GM21717 (cell line): Measurements from ENCODE around the gene MCM3AP.

Experiments used
- ATAC-seq: cut with Tn5 transposase; IDR thresholded peaks from one replicate; pipeline ENCODE4 v1.9.1; 2021; ENCODE audit warnings: mild to moderate bottlenecking, moderate library complexity; ENCODE audit not compliant: unreplicated experiment

Gene MCM3AP

DNA sequence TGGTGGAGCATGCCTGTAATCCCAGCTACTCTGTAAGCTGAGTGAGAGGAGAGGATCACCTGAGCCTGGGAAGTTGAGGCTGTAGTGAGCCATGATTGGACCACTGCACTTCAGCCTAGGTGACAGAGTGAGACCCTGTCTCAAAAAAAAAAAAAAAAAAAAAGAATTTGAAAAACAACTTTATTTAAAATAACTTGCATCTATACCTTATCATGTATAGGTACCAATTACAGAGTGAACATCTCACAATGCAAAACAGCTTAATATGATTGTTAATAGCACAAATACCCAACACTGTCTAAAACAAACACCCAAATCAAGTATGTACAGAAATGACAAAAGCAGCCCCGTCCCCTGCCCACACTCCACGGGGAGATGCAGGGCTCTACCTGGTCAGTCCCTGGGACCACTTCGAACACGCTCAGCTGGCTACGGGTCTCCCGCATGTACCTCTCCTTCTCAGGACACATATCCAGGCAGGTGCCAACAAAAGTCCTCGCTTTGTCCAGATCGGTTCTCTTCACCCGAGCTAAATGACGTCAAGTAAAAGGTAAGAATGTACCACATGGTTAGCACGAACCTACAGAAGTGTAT lies 10.5 kb downstream of the MCM3AP start:
- no peak for ATAC-seq

DNA sequence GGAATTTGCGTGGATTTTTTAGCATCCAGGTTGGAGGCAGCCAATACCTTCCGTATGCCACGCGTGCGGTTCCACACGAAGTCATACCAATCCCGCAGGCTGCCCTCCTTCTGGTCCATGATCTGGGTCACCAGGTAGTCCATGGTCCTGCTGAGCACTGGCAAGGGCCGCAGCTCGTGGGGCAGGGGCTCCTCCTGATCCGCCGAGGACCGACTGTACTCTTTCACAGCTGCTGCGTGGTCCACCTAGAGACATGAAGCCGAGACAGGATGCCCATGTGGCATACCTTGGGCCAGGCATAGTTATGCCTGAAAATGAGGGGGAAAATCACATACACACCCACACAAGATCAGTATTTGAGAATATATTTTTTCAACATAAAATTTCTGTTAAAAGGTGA lies 12.1 kb downstream of the MCM3AP start:
- ATAC-seq, result no peak

DNA sequence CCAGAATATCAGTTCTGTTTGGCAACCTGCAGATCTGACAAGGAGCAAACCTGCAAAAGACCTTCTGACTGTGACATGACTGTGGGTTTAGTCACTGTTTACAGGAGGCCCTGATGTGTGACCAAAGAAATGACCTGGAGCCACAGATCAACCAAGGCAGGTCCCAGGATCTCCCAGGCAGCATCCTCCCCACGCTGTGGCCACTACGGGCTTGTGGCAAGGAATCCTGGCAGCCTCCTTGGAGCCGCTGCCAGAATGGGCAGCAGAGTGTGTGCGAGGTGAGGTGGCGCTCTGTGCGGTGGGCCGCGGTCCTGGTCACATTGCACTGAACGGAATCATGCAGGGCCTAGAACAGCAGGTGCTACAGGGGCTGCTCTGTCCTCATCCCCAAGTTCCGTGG lies 15.9 kb downstream of the MCM3AP start:
- no peak for ATAC-seq

DNA sequence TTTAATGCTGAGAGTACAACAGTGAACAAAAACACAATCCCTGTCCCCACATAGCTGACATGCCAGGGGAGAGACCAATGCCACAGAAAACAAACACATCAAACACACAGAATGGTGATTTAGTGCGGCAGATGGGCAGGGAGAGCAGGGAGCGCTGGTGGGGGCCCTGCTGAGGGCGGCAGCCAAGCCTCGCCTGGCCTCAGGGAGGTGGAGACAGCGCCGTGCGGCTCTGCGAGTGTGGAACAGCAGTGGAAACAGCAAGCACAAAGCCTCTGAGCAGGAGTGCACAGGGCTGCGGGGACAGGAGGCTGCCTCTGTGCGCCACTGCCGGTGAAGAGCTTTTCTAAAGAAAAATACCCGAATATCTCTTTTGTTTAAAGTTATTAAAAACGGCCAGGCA lies 17.0 kb downstream of the MCM3AP start:
- no peak for ATAC-seq

DNA sequence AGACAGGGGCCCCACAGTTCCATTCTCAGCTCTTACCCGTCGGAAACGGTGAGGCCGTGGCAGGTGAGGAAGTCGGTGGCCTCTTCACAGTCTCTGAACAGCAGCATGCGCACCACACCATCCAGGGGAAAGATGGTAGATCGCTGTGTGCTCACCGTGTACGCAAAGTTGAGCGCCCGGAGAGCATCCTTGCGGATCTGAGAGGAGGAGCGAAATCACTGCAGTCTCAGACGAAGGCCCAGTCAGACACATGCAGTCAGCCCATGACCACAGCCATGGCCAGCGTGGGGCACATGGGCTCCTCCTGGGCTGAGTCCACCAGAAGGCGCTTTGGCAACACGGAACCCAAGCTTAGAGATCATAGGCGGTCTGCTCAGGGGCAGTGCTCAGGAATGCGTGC lies 18.5 kb downstream of the MCM3AP start:
- no peak for ATAC-seq

DNA sequence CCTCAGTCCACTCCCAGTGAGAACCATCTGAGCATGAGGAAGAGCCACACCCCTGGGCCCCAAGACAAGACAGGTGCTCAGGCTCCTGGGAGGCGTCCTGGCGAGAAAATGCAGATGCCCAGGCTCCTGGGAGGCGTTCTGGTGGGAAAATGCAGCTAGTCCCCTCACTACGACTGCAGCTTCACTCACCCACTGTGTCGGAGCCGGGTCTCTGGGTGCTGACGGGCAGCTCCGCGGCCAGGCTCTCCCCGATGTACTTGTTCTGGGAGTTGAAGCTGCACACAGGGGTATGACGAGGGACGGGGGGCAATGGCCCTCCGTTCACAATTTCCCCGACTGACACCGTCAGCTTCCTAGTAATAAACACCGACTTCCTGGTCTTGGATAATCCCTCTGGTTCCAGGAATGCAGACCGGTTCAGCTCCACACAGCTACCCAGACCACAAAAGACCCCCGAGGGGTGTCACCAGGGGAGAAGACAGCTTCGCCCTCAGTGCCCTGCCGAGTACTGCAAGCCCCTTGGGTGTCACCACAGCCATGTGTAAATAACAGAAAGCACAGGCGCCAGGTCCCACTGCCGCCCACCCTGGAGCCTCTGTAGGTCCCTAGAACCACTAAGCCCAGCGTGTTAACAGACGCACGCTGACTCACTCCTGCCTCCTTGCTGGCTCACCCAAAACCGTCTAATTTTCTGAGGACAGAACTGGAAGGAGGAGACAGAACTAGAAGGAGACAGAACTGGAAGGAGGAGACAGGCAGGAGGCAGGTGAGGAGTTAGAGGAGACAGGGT lies 19.5 kb downstream of the MCM3AP start:
- no peak for ATAC-seq

DNA sequence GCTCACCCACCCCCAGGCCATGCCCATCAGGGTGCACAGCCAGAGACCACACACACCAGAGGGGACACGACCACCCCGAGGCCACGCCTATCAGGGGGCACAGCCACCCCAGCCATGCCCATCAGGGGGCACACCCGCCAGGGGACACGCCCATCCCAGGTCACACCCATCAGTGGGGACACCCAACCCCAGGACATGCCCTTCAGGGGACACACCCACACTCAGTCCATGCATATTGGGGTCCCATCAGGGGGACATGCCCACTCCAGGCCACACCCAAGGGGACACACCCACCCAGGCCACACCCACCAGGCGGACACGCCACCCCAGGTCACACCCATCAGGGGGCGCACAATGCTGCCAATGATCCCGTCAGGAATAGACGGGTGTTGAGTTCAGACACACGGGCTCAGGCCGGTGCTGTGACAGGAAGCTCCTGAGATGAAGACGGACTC lies 20.7 kb downstream of the MCM3AP start:
- no peak for ATAC-seq

DNA sequence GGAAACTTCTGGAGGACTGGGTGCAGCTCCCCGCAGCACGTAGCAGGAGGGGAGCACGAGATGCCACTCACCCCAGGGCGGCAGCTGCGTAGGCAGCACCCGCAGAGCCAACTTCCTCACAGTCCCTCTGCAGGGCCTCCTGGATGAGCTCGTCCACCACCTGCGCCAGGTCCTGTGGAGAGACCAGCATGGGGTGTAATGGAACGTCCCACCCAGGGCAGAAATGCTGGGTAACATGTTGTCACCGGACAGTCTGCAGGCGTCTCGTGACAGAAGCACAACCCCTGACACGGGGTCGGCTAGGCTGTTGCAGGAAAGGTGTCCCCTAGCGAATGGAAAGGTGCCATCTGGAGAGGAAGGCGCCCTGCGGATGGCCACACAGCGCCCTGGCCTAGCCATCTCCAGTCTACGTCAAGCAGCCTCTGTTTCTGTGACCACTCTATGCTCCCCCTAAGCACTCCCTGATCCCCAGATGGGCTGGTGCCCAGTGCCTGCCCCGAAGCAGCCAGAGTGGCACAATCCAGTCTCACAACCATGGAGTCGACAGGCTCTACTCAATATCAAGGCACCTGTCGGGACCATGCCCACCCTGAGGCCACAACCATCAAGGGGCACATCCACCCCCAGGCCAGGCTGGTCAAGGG lies 21.2 kb downstream of the MCM3AP start:
- ATAC-seq, result no peak

DNA sequence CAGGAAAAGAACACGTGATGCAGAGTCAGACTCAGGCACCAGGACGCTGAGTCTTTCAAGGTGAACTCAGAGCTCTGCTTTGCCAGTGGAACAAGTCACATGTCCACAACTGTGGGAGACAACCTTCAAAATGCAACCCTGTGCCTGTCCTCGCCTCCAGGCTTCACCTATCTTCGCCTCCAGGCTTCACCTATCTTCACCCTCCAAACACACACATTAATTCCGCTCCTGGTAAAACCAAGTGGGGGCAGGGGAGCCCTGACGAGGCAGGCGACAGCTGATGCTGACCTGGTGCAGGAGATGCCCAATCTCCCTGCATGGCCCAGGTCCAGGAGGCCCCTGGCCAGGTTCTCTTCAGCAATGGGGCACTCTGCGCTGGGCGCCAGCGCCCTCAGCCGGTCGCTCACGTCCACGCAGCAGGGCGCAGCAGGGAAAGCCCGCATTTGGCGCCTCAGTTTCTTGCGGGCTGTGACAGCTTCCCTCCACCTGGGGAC lies 28.9 kb downstream of the MCM3AP start:
- no peak for ATAC-seq

DNA sequence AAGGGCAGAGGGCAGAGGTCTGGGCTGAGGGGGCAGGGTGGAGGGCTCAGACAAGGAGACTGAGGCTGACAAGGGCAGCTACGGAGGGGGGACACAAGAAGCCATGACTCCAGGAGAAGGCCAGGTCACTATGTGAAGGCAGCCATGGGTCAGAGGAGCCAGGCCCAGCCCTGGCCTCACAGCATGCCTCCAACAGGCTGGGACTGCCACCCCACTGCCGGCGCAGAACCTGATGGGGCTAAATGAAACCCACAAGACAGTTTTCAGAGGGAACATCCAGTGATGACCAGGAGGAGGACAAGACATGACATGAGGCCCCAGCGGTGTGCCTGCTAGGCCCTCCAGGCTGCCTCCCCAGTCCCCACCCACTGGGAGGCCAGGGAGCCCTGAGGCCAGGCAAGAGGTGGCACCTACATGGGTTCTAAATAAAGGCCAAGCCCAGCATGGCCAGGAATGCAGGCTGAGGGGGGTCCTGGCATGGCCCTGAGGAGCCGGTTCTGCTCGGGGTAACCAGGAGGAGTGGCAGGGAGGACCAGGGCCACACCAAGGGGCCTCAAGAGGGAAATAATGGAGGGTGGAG lies 29.6 kb downstream of the MCM3AP start:
- no peak for ATAC-seq

DNA sequence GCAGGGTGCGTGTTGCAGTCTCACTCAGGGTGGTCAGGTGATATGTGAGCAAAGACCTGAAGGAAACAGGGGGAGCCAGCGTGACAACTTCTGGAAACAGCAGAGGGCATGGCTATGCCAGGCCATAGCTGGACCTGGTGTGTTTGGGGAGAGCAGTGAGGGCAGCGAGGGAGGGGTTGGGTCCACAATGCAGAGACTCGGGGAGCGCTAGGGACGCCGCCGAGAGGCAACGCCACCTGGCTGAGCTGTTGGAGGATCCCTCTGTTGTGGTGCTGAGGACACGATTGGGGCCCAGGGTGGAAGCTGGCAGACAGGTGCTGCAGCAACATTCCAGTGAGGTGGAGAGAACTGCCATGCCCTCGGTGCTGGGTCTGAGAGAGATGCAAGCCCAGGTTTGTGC lies 30.2 kb downstream of the MCM3AP start:
- no peak for ATAC-seq

DNA sequence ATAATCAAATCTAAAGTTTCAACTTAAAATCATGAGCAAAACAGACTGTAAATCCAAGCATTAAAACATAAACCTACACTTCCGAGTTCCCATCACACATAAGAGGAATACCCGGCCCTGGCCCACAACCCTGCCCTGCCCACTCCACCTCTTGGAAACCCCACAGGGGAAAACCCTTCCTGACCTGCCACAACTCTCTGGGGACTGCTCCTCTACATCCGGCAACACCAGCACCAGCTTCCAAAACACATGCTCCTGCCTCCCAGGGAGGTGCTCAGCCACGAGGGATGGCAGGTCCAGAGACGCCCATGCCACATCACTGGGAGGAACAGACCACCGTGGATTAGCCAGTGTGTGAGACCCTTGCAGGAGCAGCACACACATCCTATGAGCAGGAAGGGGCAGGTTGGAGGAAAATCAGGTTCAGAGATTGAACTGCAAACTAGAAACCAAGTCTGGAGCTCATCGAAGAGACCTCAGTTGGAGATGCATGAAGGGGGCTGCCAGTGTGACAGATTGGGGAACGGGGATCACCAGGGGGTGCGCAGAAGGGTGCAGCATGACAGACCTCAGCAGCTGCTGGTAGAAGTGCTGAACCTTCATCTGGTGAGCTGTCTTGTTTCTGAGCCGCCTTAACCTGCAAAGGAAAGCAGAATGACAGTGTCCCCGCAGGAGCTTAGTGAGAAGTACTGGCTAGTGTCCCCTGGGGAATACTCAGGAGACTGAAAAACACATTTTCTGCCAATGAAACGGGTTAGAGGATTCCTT lies 31.0 kb downstream of the MCM3AP start:
- ATAC-seq, result no peak

DNA sequence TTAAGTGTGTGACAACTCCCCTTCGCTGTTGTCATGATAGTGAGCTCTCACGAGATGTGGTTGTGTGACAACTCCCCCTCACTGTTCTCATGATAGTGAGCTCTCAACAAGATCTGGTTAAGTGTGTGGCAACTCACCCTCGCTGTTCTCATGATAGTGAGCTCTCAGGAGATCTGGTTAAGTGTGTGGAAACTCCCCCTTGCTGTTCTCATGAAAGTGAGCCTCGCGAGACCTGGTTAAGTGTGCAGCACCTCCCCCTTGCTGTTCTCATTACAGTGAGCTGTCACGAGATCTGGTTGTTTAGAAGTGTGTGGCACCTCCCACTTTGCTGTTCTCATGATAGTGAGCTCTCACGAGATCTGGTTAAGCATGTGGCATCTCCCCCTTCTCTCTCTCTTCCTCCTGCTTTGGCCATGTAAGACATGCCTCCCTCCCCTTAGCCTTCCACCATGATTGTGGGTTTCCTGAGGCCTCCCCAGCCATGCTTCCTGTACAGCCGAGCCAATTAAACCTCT lies 31.7 kb downstream of the MCM3AP start:
- no peak for ATAC-seq

DNA sequence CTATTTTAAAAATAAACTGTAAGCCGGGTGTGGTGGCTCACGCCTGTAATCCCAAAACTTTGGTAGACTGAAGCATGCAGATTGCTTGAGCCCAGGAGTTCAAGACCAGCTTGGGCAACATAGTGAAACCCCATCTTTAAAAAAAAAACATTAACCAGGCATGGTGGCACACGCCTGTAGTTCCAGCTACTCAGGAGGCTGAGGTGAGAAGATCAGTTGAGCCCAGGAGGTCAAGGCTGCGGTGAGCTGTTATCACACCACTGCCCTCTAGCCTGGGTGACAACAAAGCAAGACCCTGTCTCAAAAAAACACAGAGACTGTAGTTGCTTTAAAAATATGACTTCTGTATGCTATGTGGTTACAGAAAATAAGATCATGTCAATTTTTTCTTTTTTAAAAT lies 32.6 kb downstream of the MCM3AP start:
- ATAC-seq, result no peak

DNA sequence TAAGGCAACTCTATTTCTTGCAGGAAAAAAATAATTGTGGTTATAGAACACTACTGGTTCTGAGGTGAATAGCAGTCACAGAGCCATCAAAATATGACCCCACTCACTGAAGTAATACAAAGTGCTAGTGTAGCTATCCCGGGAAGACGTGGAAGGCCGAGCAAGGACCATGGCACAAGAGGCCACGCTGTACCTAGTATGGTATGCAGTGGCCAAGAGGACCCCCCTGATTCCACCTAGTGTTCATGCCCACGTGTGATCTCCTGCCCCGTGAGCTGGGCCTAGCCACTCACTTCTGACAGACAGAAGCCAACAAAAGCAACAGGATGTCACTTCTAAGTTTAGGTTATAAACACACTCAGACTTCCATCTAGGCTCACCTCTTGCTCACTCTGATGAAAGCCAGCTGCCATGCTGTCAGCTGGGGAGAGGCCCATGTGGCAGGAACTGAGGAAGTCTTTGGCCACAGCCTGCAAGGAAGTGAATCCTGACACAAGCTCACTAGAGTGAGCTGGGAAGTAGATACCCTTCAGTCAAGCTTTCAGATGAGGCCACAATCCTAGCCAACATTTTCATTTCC lies 35.2 kb downstream of the MCM3AP start:
- no peak for ATAC-seq

DNA sequence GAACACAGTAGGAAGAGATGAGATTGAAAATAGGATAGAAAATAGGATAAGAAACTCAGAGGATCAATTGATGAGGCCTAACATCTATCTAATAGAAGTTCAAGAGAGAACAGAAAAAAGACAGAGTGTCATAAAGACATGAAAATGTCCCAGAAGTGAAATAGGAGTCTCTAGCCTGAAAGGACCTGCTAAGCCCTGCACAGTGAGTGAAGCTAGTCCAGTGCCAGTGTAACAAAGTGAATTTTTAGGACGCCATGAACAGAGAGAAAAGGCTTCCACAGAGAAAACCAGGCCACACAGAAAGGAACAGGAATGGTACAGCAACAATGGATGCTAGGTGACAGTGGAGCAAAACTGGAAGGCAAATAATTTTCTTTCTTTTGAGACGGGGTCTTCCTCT lies 36.6 kb downstream of the MCM3AP start:
- ATAC-seq, result no peak

DNA sequence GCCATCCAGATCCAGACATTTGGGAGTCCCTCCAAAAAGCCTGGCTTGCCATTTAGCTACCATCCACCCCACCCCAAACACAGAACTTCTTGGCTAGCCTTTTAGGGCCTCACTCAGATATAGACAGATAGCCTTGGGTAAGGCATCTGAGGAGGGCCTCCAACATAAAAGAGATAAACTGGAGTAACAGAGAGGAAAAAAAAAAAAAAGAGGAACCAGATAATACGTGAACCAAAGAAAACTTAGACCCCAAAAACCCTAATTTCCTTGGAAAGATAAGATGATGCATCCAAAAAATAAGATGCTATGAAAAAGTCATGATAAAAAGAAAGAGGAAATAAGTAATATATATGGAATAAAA lies 37.0 kb downstream of the MCM3AP start:
- ATAC-seq, result no peak

DNA sequence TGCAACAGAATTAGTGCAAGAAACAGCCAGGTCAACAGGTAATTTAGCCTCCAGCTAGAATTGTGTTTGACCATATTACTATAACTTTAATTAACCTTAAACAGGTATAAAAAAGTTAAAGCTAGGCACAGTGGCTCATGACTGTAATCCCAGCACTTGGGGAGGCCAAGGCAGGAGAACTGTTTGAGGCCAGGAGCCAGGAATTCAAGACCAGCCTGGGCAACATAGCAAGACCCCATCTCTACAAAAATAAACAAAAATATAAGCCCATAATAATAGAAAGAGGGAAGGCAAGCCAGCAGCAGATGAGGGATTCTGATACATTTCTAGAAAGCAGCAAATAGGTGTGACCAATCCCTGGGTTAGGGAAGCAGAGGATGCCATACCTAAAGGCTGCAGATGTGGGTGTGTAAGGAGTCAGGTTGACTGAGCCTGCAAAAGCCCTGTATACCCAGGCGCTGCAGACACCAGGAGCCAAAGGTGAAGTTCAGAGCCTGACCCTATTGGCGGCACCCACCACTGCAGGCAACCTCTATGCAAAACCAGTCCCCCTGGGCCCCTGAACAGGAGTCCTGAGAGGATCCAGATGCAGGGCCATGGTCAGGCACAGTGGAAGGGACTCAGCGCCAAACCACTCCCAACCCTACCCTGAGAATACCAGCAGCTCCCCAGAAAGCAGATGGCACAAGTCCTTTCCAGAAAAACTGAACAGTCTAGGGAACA lies 37.6 kb downstream of the MCM3AP start:
- no peak for ATAC-seq

DNA sequence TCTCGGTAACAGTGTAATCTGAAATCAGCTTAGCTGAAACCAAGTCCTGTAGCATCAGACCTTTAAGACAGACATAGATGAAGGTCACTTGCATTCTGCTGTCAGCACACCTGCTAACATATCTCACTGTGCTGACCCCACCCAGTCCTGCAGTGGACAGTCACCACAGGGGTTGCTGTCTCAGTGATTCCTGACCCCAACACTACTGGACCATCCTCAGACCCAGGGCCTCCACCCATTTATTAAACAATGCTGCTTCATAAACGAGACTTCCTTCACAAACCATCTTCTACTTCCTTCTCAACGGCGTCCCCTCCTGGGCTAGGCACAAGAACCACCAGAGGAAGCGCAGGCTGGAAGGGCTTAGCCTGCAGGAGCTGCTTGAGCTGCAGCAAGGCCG lies 39.1 kb downstream of the MCM3AP start:
- no peak for ATAC-seq
